SHP77 (cell line): Measurements from ENCODE around the gene PLCB4.

ENCODE experiments used
- DNase-seq, 2 experiments: peaks; one replicate each; lab custom pipeline; 2025; lab: John Stamatoyannopoulos, UW

PLCB4 gene

GRCh38 chr20:9223296-9223695 lies 154.4 kb downstream of the PLCB4 start:
- no peak for DNase-seq

GRCh38 chr20:9225879-9226278 lies 157.0 kb downstream of the PLCB4 start:
- no peak for DNase-seq

GRCh38 chr20:9227896-9228615 lies 159.2 kb downstream of the PLCB4 start:
- DNase-seq = no peak

GRCh38 chr20:9228774-9229450 lies 160.0 kb downstream of the PLCB4 start:
- DNase-seq = no peak

DNA sequence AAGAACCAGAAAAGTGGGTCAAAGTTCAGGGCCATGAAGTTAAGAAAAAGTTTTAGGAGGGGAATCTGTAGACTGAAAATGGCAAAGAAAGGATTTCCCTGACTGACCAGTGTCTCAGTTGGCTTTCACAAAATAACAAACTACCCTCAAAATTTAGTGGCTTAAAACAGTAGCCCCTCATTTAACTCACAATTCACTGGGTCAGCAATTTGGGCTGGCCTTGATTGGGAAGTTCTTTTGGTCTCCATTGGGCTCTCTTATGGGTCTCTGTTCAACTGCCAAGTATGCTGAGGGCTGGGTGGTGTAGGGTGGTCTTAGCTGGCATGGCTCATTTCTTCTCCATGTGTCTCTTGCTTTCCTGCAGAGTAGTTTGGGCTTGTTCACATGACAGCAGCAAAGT lies 161.5 kb downstream of the PLCB4 start:
- no peak for DNase-seq

GRCh38 chr20:9233804-9234203 lies 164.9 kb downstream of the PLCB4 start:
- no peak for DNase-seq

DNA sequence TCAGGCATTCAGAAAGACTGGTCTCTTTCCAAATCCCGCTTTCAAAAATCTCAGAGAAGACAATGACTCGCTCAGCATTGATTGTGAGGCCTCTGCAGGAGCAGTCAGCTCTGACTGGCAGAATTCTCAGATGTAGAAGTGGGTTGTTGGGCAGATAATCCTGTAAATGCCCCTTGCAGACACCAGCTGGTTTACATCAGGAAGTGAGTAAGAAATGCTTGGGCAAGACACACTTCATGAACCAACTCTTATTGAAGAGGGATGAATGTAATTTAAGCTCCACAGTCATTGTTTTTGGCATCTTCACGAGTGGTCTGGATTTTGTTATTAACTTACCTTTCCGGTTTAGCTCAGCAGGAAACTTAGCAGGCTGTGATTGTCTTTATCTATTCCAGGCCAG lies 166.6 kb downstream of the PLCB4 start:
- no peak for DNase-seq

DNA sequence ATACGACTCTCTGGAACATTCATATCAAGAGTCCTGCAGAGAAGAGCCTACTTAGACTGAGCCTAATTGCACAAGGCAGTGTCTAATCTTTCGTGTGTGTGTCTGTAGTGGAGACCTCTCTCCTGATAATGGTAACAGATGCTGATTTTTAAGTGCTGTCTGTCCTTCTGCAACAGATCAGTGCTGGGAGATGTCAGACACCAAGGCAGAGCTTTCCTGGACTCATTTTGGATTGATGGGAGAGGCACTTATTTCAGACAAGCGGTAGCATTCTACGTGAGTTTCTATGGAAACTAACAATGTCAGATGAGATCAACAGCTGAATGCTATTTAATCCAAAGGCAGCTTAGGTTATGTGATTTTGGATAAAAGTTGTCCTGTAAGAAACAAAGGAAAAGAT lies 167.6 kb downstream of the PLCB4 start:
- no peak for DNase-seq

GRCh38 chr20:9241232-9241692 lies 172.4 kb downstream of the PLCB4 start:
- DNase-seq = no peak

DNA sequence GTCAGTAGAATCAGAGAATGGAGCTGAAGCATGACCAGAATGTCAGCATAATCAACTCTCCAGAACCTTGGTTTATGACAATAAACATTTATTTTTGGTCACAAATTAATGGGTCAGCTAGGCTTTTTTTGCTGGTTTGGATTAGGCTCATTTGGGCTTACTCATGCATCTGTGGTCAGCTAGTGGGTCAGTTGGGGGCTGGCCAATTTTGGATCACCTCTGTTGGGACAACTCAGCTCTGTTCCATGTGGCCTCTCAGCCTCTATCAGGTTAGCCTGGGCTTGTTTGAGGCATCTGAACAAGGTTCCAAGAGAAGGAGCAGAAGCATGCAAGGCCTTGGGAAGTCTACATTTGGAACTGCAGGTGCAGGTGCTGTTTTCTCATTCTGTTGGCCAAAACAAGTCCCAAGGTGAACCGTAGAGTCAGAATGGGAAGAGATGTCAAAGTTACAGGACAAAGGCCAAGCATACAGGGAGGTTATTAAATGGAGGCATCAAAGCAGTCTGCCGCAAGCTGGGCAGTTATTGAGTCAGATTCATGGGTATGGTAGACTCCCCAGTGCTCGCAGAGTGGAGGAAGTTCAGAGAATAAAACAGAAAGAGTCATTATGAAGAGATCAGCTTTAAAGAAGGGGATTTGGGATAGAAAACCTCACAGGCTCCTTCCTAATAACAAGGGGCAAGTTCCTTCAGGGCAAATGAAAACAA lies 173.0 kb downstream of the PLCB4 start:
- DNase-seq = no peak

DNA sequence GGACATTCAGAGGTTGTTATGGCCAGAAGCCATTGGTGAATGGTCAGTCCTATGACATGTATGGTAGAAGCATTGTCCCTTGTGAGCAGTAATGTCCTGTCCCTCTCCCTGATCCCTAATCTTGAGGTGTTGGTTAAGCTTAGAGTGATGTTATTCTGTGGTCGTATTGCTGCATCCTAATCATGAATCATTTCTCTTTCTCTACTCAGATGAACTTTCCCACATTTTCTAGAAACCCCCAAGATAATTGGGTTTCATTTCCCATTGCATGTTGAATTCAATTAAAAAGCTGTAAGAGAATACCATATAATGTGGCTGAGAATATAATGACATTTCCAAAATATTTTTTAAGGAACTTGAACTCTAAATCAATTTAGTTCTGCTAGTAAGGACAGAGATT lies 175.1 kb downstream of the PLCB4 start:
- DNase-seq = no peak

DNA sequence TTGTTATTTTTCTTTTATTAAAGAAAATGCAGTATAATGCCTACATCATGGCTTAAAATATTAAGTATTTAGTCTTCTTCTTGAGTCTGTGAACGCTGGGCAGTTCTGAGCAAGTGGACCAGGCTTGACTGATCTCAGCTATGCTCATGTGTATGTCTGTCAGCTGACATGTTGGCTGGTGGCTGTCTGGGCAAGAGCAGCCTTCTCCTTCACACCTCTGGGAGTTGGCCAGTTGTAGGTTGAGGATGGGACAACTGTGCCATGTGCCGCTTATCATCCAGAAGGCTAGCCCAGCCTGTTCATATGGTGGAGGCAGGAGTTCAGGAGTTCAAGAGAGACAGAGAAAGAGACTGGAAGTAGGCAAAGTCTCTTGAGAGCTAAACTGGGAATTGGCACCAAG lies 175.9 kb downstream of the PLCB4 start:
- DNase-seq = no peak

DNA sequence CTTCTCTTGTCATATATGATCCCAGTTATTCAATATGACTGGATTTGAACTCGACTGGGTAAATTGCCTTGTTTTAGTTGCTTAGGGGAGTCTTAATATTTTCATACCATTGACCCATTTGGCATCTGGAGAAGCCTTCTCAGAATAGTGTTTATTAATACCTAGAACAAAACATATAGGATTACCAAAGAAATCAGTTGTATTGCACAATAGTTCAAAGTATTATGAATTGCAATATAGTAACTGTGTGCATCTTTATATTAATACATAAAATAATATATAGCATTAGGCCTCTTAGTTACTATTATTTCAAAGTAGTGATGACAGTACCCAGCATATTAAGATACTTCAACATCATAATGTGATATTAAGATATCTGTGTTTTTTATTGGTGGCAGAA lies 177.8 kb downstream of the PLCB4 start:
- DNase-seq = no peak

- DNase-seq = no peak
Measured at GRCh38 chr20:9250511-9250910, 181.6 kb downstream of the PLCB4 start.

- DNase-seq = no peak
Measured at GRCh38 chr20:9253006-9253539, 184.2 kb downstream of the PLCB4 start.

DNA sequence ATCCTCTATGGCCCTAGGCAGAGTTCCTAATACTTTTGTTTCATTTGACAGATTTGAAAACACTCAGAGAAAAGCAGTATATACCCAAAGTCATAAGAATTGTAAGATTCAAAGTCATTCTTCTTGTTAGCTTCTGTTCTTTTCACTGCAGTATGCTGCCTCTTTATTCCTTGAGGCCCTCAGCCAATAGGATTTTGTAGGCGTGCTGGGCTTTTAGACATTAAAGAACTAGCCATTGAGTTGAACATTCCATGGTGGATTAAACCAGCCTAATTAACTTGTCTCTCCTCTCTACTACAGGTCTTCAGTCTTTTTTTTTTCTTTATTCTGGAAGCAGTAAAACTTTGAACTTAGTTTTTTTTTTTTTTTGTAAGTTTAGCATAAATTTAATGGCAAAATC lies 186.3 kb downstream of the PLCB4 start:
- DNase-seq = no peak

GRCh38 chr20:9256393-9256792 lies 187.5 kb downstream of the PLCB4 start:
- no peak for DNase-seq

- no peak for DNase-seq
Measured at GRCh38 chr20:9258901-9259300, 190.0 kb downstream of the PLCB4 start.

DNA sequence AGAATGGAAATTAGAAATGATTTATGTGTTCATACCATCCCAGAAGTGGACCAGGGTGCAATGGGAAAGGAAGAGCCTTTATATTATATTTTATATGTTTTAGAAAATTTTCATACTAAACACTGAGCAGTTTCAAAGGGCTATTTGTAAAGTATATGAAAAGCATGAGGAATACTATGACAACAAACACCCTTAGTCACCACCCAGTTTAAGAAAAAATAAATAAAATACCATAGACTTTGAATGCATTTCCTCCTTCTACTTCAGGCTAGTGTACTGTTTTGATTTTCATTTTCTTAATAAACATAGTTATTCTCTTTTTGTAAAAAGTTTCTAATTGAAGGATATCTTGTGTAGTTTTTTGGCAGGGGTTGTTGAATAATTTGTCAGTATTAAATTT lies 191.1 kb downstream of the PLCB4 start:
- no peak for DNase-seq

DNA sequence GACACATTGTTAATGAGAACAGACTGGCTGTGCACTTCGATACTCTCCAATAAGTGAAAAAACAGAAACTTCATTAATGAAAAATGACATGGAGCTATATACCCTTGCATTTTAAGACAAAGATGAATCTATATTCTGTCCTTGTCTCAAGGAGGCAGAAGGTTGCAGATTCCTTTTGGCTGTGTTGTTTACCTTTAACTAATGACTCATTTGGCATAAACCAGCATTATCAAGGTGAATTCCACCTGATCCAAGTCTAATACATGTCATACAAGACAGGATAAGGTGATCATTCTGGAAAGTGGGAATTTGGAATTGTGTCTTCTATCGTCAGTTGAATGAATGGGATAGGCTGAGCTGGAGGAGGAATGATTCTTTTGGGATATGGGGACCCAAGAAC lies 192.9 kb downstream of the PLCB4 start:
- no peak for DNase-seq

GRCh38 chr20:9262653-9263194 lies 193.8 kb downstream of the PLCB4 start:
- DNase-seq = no peak

- no peak for DNase-seq
Measured at GRCh38 chr20:9269280-9269971, 200.5 kb downstream of the PLCB4 start.
